Mesodermal cell (in vitro differentiated cells): ENCODE results near the gene NOL12.
"Not testable (repeated sequence)": the region's sequence is repeated elsewhere in the genome, so short reads cannot be mapped to it uniquely, and the experiment has no call there.

Experiments used
- H3K27ac ChIP-seq: 2 replicates; pipeline ENCODE4 v1.7.0; 2013; ENCODE audit warnings: mild to moderate bottlenecking, low read depth, low read length, moderate library complexity; ENCODE audit not compliant: severe bottlenecking
- H3K36me3 ChIP-seq: 2 replicates; pipeline ENCODE4 v1.7.1; 2013; ENCODE audit warnings: mild to moderate bottlenecking, low read length, moderate library complexity; ENCODE audit not compliant: control insufficient read depth, insufficient read depth
- H3K4me1 ChIP-seq: one replicate; pipeline ENCODE4 v1.7.1; 2013; ENCODE audit warnings: mild to moderate bottlenecking, low read length; ENCODE audit not compliant: insufficient read depth, control insufficient read depth, poor library complexity, severe bottlenecking
- H3K4me3 ChIP-seq: 2 replicates; pipeline ENCODE4 v1.7.0; 2013; ENCODE audit warnings: low read length, control low read depth, mild to moderate bottlenecking; ENCODE audit not compliant: insufficient read depth, poor library complexity, severe bottlenecking; ENCODE audit errors: extremely low read depth
- H3K9me3 ChIP-seq: 2 replicates; pipeline ENCODE4 v1.7.1; 2013; ENCODE audit warnings: mild to moderate bottlenecking, low read length, moderate library complexity; ENCODE audit not compliant: control insufficient read depth
- WGBS, 2 experiments: methylation state at CpG; one replicate each; pipeline ENCODE4 v1.1.5; 2013; ENCODE audit warnings: missing lambda C conversion rate in 2 of 2; ENCODE audit not compliant: insufficient coverage in 2 of 2; 5-methylcytosine and 5-hydroxymethylcytosine counted together

The NOL12 gene

DNA sequence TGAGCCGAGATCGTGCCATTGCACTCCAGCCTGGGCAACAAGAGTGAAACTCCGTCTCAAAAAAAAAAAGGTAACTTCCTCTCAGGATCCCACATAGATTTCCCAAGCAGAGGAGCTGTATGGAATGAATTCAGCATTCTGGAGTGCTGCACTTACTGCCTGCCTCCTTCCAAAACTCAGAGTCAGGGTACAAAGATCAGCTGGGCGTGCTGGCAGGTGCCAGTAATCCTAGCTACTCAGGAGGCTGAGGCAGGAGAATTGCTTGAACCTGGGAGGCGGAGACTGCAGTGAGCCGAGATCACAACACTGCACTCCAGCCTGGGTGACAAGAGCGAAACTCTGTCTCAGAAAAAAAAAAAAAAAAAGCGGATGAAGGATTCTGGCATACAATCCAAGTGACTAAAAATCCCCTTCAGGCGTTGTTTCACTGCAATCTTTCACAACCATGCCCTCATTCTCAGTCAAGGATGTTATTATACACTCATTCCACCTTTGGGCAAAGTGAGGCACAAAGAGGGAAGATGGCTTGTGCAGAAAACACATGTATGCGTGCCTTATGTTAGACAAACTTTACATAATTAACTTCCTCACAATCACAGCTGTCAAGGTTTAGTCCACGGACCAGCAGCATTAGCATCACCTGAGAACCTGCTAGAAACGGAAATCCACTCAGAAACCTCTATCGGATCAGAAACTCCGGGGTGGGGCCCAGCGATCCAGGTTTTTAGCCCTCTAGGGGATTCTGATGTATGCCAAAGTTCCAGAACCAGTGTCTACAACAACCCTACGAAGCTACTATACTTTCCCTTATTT, 1.1 kb upstream of the NOL12 start:
- 92 to 95% methylated on average over 10 to 13 of the region's 16 CpGs for WGBS, 2 experiments
- Histone ChIP-seq H3K36me3 (peaks cover 22% of the 10 kb centered on the region), H3K4me1 (no peaks in the 10 kb centered on the region), H3K27ac (no peak overlapping the region), H3K4me3 (no peak overlapping the region), H3K9me3 (no peaks in the 10 kb centered on the region)

DNA sequence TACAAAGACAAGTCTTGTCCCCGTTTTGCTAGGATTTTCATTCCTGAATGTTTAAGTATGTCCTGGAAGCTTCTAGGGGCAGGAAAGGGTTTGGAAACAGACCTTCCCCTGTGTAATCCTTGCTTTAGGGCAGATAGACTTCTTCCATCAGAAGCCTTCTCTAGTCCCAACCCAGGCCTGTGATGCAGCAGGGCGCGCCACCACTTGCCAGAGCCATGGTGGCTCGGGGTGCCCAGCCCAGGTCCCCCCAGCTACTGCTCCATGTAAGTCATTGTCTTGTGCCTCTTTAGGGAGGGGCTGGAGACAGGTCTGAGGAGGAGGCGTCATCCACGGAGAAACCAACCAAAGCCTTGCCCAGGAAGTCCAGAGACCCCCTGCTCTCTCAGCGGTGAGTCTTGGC, 4.3 kb downstream of the NOL12 start:
- Histone ChIP-seq H3K27ac (no peak overlapping the region), H3K4me1 (no peaks in the 10 kb centered on the region), H3K36me3 (peaks cover 47% of the 10 kb centered on the region), H3K4me3 (no peak overlapping the region), H3K9me3 (no peaks in the 10 kb centered on the region)
- 97 to 100% methylated on average over 4 of the region's 7 CpGs for WGBS, 2 experiments

- H3K27ac ChIP-seq = no peak overlapping the region
- peaks cover 47% of the 10 kb centered on the region for H3K36me3 ChIP-seq
- H3K4me1 ChIP-seq = no peaks in the 10 kb centered on the region
- 95% methylated on average over 15 to 16 of the region's 18 CpGs for WGBS, 2 experiments
- H3K9me3 ChIP-seq = no peaks in the 10 kb centered on the region
- H3K4me3 ChIP-seq = no peak overlapping the region
These were observed 4.9 kb downstream of the NOL12 start for GRCh38 chr22:37690901-37691504.

GRCh38 chr22:37692627-37693285, 6.6 kb downstream of the NOL12 start:
- peaks cover 45% of the 10 kb centered on the region for H3K36me3 ChIP-seq
- H3K27ac ChIP-seq = no peak overlapping the region
- H3K4me3 ChIP-seq = no peak overlapping the region

DNA sequence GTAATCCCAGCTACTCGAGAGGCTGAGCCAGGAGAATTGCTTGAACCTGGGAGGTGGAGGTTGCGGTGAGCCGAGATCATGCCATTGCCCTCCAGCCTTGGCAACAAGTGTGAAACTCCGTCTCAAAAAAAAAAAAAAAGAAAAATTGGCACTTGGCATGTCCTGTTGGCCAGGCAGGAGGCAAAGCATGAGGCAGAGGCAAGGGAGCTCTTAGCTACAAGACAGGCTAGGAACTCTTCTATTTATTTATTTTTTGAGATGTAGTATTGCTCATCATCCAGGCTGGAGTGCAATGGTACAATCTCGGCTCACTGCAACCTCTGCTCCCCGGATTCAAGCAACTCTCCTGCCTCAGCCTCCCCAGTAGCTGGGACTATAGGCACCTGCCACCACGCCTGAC, 8.0 kb downstream of the NOL12 start:
- not testable (repeated sequence) for H3K27ac ChIP-seq, H3K4me1 ChIP-seq, H3K9me3 ChIP-seq, H3K4me3 ChIP-seq
- peaks cover 35% of the 10 kb centered on the region for H3K36me3 ChIP-seq
- WGBS, 2 experiments = 94 to 97% methylated on average over 4 to 5 of the region's 7 CpGs

More at GRCh38 chr22:37692627-37693285, 6.6 kb downstream of the NOL12 start:
- no peaks in the 10 kb centered on the region for H3K4me1 ChIP-seq
- H3K9me3 ChIP-seq = no peaks in the 10 kb centered on the region
- 97 to 99% methylated on average over 14 of the region's 15 CpGs for WGBS, 2 experiments

GRCh38 chr22:37696260-37696656, 10.1 kb downstream of the NOL12 start:
- peak overlapping the region; percentile 66 for H3K27ac ChIP-seq
- not testable (repeated sequence) for H3K4me3 ChIP-seq, H3K4me1 ChIP-seq, H3K9me3 ChIP-seq
- peaks cover 34% of the 10 kb centered on the region for H3K36me3 ChIP-seq
- WGBS, 2 experiments = 22 to 35% methylated on average over 8 to 11 of the region's 13 CpGs

DNA sequence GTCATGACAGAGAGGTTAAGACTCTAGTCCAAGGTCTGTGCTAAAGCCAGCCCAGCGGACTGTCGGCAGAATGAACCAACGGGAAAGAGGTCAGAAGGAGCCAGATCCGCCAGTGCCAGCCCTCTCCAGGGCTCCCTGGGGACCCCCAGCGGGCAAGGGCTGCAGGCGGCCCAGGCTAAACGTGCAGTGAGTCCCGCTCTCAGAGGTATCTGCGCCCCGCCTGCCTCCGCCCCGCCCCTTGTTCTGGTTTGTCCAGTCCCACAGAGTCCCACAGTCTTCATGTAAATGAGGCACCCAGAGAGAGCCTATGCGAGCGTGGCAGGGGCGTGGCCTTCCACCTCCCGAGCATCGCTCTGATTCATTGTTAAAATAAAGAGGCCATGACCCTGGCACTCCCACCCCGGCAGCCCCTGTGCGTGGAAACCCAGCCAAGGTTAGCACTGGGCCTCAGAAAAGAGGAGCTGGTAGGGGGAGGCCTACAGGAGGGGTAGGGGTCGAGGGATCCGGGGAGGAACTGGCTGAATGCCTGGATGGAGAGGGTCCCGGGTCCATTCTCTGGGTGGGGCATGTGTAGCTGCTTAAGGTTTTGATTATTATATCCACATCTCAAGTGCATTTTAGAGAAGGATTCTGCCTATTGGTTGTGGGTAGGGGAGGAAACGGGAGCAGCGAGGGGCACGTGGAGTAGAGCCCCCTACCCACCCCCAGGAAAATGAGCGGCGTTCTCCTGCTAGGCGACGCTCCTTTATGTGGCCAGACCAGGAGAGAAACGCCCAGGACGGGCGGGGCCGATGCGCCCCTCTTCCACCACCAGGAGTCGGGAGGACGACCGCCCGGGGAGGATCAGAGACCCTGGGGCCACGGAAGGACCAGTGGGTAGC, 10.8 kb downstream of the NOL12 start, which contains the start of gene TRIOBP:
Gene TRIOBP, plus strand, starts transcription at position 392 of the 881 bp plus-strand sequence. CDS start 4,318 bp downstream, outside the sequence.
- WGBS, 2 experiments = 2 to 6% methylated on average over 22 to 27 of the region's 39 CpGs
- peak within 1 kb of the TSS; percentile 84 for H3K27ac ChIP-seq
- peaks cover 37% of the 10 kb centered on the region for H3K36me3 ChIP-seq
- no peaks in the 10 kb centered on the region for H3K9me3 ChIP-seq
- no peaks in the 10 kb centered on the region for H3K4me1 ChIP-seq
- H3K4me3 ChIP-seq = peak within 1 kb of the TSS; percentile 62

DNA sequence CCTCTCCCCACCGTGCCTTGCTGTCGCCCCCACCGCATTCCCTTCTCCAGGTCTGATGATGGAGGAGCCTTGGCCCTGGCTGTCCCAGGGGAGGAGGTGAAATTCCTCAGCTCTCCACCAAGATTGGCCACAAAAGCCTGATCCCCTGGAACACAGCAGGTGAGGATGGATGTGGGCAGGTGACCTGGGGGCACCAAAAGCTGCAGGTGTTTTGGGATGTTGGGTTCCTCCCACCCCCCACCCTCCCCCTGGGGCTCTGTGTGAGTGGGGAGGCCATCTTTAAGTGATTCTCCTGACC, 11.3 kb downstream of the NOL12 start:
- Histone ChIP-seq H3K9me3 (no peaks in the 10 kb centered on the region), H3K4me3 (peak overlapping the region; percentile 62), H3K4me1 (no peaks in the 10 kb centered on the region), H3K36me3 (peaks cover 39% of the 10 kb centered on the region), H3K27ac (peak overlapping the region; percentile 84)
- WGBS, 2 experiments = 0% methylated on average over 2 of the region's 3 CpGs; no CpG with 5 or more reads in 1 of the 2 experiments

DNA sequence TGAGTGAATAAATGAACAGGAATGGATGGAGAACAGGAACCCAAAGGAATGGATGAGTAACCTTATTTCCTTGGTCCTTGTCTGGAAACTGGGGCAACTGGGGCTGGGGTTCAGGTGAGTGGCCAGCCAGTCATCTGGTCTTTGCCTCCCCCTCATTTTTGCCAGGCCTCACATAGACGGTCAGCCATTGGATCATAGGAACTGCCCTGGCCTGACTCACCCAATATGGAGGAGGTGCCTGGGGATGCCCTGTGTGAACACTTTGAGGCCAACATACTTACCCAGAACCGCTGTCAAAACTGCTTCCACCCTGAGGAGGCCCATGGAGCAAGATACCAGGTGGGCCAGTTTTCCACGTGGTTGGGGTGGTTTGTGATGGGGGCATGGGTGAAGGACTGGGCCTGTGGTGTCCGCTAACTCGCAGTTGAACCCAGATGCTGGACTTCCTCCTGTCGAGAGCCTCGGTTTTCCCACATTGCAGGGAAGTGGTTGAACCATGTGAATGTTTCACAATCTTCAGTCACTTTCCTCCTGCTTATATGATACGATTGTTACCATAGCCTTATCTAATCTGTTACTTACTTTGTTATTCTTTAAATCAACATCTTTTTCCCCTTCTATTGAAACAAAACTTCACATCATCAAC, 15.1 kb downstream of the NOL12 start:
- Histone ChIP-seq H3K36me3 (peaks cover 56% of the 10 kb centered on the region), H3K4me1 (no peaks in the 10 kb centered on the region), H3K4me3 (no peak overlapping the region), H3K27ac (no peak overlapping the region), H3K9me3 (no peaks in the 10 kb centered on the region)
- 88 to 97% methylated on average over 4 to 6 of the region's 8 CpGs for WGBS, 2 experiments

DNA sequence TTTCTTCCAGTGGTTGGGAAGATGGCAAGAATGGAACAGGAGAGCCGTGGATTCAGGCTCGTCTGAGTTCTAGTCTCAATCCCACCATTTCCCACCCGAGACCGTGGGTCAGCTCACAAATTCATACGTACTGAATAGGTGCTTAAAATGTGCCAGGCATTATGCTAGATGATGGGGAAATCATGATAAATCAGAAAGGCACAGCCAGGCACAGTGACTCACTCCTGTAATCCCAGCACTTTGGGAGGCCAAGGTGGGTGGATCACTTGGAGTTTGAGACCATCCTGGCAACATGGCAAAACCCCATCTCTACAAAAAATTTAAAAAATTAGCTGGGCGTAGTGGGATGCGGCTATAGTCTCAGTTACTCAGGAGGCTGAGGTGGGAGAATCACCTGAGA, 17.8 kb downstream of the NOL12 start:
- WGBS, 2 experiments = 100% methylated on average over 1 of the region's 7 CpGs
- no peaks in the 10 kb centered on the region for H3K4me1 ChIP-seq
- H3K27ac ChIP-seq = no peak overlapping the region
- H3K36me3 ChIP-seq = peaks cover 64% of the 10 kb centered on the region
- no peaks in the 10 kb centered on the region for H3K9me3 ChIP-seq
- no peak overlapping the region for H3K4me3 ChIP-seq
